ENCODE results near the gene ACSL4.
"Not testable (repeated sequence)": the region's sequence is repeated elsewhere in the genome, so short reads cannot be mapped to it uniquely, and the experiment has no call there.

The ACSL4 gene

GRCh38 chrX:109733613-109734083, 591 bp upstream of the ACSL4 start:
- Histone ChIP-seq H3K27ac (peak overlapping the region; percentile 64 to 82), H3K4me3 (peak overlapping the region; percentile 78)
- TF ChIP-seq CTCF (IDR thresholded peaks at IDR 0.05), result no peak
- DNase-seq (ENCODE audit: low spot score), result no peak

GRCh38 chrX:109732017-109732801, 848 bp downstream of the ACSL4 start:
- TF ChIP-seq CTCF (IDR thresholded peaks at IDR 0.05), result no peak
- no peak for DNase-seq (ENCODE audit: low spot score)
- peak overlapping the region; percentile 84 to 88 for H3K27ac ChIP-seq

GRCh38 chrX:109728173-109728535, 4.9 kb downstream of the ACSL4 start:
- H3K4me3 ChIP-seq, result peak overlapping the region; percentile 39
- peak overlapping the region in 1 of 2 donors; percentile 65 for H3K27ac ChIP-seq
- no peak for DNase-seq (ENCODE audit: low spot score)
- TF ChIP-seq CTCF (IDR thresholded peaks at IDR 0.05), result no peak

More at GRCh38 chrX:109732017-109732801, 848 bp downstream of the ACSL4 start:
- peak overlapping the region; percentile 78 for H3K4me3 ChIP-seq

GRCh38 chrX:109724971-109725370, 8.1 kb downstream of the ACSL4 start:
- not testable (repeated sequence) for DNase-seq (ENCODE audit: low spot score); H3K27ac ChIP-seq; H3K4me3 ChIP-seq

- Histone ChIP-seq H3K4me3 (no peak overlapping the region), H3K27ac (no peak overlapping the region)
- DNase-seq (ENCODE audit: low spot score), result no peak
- TF ChIP-seq CTCF (IDR thresholded peaks at IDR 0.05), result no peak
Measured at GRCh38 chrX:109720947-109721346, 12.1 kb downstream of the ACSL4 start.

- no peak for DNase-seq (ENCODE audit: low spot score)
- TF ChIP-seq CTCF (IDR thresholded peaks at IDR 0.05), result no peak
- H3K4me3 ChIP-seq, result no peak overlapping the region
- H3K27ac ChIP-seq, result no peak overlapping the region
Measured at GRCh38 chrX:109719264-109719663, 13.8 kb downstream of the ACSL4 start.

- no peak for DNase-seq (ENCODE audit: low spot score)
- Histone ChIP-seq H3K27ac (no peak overlapping the region), H3K4me3 (no peak overlapping the region)
- TF ChIP-seq CTCF (IDR thresholded peaks at IDR 0.05), result no peak
Measured at GRCh38 chrX:109716431-109717028, 16.5 kb downstream of the ACSL4 start.

Data from coronary artery (tissue), 2 donors.